HG03103 (cell line): Measurements from ENCODE around the gene LRMDA.
"Not testable (repeated sequence)": the region's sequence is repeated elsewhere in the genome, so short reads cannot be mapped to it uniquely, and the experiment has no call there.

Source experiments
- ATAC-seq: cut with Tn5 transposase; IDR thresholded peaks from one replicate; pipeline ENCODE4 v1.9.1; 2021; ENCODE audit warnings: low read depth; ENCODE audit not compliant: unreplicated experiment

LRMDA gene

DNA sequence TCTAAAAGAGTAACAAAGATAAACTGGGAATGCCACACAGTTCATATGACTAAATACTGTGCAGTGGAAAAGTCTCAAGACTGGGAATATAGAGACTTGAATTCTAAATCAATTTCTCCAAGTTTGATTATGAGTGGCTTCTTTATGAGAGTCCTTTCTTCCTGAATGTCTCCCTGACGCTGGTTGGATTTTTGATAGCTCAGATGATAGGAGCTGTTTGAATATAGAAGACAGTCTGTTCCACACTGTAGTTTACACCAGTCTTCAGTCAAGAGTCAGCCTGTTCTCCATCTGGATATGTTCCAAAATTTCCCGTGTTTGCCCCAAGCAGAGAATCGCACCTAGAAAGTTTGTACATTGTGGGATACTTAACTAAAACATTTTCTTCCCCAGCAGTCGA is 173.7 kb downstream of the LRMDA start:
- no peak for ATAC-seq

DNA sequence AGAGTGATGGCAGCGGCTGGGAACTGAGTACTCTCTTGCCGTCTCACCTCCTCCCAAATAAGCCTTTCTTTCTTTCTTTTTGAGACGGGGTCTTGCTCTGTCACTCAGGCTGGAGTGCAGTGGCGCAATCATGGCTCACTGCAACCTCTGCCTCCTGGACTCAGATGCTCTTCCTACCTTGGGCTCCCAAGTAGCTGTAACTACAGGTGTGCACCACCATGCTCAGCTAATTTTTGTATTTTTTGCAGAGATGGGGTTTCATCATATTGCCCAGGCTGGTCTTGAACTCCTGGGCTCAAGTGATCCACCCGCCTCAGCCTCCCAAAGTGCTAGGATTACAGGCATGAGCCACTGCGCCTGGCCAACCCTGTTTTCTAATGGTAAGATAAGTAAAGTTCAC is 174.4 kb downstream of the LRMDA start:
- not testable (repeated sequence) for ATAC-seq

DNA sequence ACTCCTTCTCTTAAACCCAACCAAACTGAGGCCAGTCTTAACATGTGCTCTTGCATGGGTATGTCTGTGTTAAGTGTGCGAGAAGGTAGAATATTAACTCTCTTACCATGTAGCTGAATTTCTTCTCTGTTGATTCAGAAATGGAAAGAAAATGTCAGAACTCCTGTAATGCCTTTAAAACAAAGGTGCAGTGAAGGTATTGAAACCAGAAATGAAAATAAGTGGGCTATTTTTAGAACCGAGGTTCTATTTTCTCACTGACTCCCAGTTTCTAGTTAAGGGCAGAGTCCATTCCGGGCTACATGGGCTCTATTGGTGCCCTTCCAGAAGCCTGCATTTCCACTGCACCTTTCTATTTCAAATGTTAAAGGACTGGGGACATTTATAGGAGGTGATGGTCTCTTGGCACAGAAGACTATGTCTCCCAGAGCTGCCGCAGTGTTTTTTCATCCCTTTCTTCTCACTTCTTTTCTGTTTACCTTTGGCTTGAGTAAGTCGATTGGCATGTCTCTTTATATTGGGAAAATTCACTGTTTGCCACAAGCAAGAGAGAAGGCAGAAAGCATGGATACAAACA is 174.9 kb downstream of the LRMDA start:
- no peak for ATAC-seq

DNA sequence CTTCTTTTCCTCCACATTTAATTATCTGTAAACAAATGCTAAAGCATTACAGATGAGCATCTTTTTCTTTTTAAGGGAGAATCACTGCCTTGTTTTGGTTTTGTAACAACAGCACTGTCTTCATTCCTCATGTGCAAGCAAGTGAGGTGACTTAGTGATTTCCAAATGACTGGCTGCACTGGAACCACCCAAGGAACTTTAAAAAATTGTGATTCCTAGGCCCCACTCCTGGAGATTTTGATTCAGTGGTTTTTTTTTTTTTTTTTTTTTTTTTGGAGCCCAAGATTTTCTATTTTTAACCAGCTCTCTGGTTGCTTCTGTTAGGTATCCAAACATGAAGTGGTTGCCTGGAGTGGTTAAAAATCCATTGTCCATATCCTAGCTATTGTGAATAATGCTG is 176.2 kb downstream of the LRMDA start:
- ATAC-seq: no peak

DNA sequence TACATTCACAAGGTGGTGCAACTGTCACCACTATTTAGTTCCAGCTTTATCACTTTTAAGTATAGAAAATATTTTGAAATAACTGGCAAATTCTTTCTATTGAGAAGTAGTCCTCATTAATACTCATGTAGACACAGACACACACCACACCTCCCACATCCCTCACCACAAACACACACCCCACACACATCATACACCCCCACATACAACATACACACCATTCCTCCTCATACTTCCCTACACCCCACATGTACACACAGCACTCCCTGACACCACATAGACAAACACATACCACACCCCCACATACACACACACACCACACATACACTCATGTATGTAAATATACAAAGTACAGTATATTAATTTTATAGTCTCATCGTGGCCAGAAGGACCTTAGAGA is 178.8 kb downstream of the LRMDA start:
- ATAC-seq: no peak

DNA sequence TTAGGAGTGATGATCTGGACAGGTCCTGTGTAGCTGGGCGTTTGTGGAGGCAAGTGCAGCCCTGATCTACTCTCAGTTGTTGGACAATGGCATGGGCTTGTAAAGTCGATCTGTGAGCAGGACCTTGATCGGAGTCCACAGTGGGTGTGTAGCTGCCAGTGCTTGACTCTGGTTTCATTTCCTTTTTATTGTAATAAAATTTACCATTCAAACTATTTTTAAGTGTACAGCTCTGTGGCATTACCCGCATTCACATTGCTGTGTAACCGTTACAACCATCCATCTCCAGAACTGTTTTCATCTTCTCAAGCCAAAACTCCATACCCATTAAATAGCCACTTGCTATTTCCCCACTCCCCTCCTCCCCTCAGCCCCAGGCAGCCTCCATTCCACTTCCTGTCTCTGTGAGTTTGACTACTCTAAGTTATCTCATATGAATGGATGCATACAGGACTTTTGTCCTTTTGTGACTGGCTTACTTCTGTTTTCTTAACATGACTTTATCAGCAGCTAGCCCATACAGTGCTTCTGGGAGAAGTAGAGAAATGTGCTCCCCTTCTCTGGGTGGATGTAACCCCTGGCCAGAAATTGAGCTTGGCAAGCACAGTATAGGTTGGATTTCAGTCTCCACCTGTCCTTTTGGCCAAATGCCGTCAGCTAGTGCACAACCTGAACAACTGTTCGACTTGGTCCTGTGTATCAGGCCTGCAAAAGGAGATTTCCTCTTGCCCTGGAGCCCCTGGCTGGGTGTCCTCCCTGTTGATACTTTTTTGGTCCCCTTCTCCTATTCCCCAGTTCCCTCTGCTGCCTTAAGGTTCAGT is 180.0 kb downstream of the LRMDA start:
- ATAC-seq: no peak

DNA sequence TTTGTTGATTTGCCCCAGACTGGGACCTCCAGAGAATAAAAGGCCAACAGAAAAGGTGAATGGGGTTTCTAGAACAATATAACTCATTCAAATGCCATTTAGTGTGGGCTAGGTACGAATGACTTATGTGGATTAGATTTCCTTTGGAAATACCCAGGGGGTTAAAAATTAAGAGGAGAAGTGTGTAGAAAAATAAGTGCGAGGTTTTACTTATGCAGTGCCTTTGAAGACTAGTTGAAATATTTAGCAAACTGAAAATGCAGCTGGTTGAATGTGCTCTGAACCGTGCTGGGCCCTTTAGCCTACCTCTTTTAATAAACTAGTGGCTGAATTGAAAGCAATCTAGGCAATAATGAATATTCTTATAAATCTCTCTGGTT is 180.6 kb downstream of the LRMDA start:
- no peak for ATAC-seq

DNA sequence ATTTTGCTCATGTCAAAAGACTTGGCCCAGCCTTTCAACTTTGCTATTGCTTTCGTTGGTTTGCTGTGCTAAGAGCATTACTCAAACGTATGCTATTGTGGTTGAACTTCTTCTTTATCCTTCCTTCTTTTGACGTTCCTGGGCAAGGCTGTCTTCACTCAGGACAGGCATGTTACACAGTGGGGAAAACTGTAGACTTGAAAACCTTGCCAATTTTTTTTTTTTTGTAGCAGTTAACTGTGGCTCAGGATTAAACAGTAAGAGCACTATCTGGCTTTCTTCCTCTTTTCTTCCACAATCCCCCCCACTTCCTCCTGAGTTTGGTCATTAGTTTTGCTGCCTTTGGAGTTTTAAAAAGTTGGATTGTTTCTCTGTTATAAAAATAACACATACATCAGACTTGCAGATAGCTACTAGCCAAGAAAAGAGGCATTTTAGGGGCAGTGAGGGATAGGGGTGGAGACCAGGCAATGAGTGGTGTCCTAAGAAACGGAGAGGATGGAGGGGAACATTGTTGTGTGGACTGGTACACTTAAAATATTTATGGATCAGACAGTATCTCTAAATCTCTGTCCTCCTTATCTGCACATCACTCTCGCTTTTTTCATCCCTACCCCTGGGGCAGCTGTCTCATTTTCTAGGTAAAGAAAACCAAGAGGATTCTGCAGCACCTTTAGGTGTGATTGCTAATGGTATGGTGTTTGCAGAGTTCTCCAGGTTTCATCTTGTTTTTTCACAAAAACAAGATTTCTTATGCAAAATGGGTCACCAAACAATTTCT is 181.7 kb downstream of the LRMDA start:
- ATAC-seq: no peak

DNA sequence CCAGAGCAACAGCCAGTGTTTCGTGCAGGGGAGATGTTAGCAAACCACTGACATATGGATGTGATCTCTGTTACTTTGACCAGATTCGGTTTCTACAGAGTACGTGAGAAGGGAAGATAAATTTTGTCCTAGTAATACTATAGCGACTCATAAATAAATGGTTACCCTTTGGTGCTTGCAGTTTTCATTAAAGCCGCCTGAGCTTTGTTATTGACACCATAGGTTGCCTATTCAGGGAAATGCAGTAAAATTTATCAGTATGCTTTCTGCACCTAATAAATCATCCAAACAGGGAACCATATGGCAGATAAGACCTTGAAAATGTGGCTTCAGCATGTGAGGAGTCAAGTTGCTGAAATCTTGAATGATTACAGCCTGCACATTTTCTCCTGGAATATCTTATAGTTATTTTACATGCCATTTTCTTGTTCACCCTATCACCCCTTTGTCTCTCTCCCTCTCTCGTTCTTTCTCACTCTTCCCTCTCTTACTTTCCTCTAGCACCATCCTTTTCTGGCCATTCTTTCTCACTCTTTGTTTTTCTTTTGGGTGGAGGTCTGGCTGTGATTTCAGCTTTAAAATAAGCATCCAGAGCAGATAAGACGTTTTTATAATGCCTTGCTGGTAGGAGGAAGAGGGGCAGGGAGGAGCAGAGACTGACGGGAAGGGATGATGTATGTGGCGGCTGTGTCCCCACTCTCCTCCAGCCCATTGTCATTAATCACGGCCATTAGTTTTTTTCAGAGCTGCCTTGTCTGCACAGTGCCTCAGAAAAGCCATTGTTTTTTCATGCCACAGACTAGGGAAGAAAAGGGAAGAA is 182.5 kb downstream of the LRMDA start:
- peak; percentile 34 for ATAC-seq

DNA sequence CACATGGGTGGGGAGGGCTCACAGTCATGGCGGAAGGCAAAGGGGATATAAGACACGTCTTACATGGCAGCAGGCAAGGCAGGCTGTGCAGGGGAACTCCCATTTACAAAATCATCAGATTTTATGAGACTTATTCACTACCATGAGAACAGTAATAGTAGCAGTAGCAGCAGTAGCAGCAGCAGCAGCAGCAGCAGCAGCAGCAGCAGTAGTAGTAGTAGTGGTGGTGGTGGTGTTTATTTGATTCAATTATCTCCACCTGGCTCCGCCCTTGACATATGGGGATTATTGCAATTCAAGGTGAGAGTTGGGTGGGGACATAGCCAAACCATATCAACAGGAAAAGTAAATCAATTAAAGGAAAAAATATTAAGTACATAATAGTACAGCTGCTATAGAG is 184.7 kb downstream of the LRMDA start:
- no peak for ATAC-seq

DNA sequence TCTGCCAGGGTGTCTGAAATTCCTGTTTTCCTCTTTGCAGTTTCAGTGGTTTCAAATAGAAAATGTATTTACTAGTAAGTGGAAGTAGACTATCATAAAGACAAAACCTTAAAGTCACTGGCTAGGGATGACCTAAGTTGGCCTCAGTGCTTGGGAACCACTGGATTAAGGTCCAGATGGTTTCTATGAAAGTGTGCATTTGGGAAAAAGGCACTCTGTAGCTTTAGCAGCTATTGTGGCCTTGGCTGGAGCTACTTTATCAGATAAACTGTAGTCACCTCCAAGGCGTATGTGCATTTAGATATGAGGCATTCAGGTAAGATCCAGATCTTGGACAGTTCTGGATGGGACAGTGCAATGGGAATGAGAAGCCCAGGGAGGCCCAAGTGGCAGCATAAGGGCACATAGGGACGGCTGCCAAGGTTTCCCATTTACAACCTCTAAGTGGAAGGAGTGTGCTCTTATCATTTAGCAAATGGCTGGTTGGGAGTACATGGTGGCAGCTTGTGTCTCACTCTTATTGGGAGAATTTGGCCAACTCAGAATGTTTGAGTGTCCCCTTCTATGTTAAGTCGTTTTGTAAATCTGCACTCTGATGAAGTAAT is 185.6 kb downstream of the LRMDA start:
- no peak for ATAC-seq

DNA sequence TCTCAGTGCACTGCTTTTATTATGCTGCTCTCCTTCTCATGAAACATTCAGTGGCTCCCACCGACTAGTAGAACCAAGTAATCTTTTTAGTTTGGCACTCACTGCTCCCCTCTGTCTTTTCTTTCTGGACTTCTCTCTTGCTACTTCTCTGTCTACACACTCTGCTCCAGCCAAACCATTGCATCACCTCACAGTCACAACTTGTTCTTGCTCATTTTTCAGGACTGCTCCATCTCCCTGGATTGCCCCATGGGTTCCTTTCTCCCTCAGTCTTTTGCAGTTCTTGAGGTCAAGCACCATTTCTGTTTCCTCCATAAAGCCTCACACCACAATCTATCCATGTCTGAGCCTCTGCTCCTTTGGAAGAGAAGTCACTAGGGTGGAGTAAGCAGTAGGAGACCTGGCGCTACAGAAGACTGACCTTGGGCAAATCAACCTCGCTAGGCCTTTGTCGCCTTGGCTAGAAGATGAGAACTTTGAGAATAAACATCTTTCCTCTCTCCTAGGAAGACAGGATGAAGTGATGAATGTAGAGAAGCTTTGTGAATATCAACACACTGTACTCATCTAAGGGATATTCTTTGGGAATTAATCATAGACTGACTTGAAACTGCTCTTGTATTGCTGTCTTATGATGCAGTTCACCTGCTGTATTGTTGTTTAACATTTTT is 186.2 kb downstream of the LRMDA start:
- ATAC-seq: no peak

DNA sequence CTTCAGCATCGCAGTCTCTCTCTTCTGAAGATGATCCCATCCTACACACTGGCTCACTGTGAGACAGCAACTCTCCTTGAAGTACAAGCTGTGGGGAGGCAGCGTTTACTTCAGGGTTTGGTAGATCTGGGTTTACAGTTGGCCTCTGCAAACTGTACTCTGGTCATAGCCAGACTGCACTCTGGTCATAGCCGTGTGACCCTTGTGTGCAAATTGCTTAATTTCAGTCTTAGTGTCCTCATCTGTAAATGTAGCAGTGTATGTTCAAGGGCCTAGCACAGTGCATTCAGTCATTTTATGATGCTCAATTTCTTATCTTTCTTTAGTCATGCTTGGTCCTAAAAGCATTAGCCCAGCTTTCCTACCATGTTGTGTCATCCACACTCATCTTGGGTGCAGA is 188.2 kb downstream of the LRMDA start:
- no peak for ATAC-seq

DNA sequence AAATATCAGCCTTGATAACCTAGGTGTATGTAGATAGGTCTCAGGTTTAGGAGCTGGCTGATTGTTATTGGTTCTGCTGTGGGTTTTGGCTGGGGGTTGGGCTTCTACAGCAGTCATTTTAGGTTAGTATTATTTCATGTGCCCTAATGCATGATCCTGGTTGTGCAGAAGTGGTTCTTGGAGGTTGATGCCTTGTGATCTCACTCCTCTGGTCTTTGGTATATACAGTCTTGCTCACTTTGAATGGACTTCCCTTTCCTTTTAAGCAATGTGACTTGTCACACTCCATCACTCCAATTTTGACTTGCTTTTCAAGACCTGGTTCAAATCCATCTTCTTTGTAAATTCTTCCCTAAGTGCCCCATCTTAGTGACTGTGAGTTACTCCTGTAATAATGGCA is 188.9 kb downstream of the LRMDA start:
- ATAC-seq: no peak

DNA sequence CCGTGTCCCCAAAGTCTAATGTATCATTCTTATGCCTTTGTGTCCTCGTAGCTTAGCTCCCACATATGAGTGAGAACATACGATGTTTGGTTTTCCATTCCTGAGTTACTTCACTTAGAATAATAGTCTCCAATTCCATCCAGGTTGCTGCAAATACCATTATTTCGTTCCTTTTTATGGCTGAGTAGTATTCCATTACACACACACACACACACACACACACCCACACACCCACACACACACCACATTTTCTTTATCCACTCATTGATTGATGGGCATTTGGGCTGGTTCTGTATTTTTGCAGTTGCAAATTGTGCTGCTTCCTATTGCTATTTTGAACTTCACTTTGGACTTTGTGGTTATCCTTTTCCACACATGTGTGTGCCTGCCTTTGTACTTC is 189.6 kb downstream of the LRMDA start:
- ATAC-seq: not testable (repeated sequence)

DNA sequence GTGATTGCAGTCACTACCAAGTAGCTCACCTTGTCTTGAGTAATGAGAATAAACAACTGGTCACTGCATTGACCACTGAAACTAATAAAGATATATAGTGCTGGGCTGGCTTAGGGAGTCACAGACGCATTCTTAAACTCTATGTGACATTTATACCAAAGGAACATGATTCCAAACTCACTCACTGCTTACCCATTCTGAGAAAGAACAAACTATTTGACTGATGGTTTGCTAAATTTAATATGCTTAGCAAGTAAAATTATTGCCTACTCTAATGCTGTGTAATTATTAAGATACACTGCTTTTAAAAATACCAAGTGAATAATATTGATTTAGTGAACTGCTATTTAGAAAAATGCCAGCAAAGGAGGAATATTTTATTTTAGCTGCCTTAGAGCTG is 191.1 kb downstream of the LRMDA start:
- ATAC-seq: no peak

DNA sequence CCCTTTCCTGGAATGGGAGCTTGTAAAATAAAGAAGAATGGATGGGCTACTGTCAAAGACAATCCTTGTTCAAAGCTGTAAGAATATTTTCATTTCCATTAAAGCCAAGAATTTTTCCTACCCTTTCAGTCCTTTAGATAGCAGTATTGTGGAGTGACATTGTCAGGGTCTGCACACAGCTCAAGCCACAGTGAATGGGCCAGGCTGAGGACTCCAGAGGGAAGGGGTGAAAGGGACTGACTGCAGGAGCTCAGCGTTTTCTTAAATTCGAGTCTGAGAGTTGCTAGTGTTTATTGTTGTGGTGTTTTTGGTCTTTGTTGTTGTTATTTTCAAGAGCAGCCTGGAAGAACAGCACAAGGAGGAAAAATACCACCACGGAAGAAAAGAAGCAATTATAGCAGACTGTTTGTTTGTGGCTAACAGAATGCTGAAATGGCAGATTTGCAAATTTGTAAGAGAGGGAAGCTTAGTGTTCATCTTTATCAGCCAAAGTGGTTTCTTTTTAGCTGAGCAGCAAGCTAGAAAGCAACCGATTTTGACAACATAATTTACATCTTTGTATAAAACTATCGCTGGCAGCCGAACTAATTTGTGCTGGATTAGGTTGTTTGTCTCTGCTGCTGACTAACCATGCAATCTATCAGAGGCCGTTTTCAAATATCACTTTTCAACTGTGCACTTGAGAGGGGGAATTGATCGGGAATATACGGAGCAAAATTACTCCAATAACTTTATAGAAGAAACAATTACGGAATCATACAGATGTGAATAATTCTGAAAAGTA is 192.1 kb downstream of the LRMDA start:
- no peak for ATAC-seq

DNA sequence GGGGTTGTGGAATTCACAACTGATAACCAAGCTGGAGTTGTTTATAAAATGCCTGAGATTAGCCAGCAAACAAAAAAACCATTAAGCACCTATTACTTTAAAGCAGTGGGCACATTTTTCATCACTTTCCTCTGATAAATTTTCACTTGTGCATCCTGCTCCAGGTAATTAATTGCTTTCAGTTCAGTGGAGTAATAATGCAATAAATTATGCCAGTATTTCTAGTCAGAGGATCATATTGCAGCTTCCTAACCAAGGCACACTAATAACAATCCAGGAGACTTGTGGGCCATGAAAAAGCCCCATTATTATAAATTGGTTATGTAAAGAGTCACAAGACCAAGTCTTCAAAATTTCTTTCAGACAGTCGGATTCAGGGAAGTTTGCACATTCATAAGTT is 193.2 kb downstream of the LRMDA start:
- ATAC-seq: no peak

DNA sequence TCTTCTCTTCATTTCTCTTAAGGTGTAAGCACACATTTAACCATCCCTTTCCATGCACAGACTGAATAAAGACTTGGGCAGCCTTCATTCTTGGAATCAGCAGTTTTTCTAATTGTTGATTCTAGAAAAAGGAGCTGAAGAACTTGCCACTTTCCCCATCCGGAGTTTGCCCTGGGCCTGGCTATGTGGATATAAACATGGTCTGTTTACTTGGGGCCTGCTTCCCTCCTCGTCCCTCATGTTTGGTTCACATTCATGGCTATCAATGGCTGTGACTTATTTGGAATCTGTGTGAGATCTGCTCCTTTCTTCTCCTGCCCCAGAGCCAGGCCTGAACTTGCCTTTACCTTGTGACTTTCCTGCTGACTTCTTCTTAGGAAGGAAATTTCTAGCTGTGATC is 199.3 kb downstream of the LRMDA start:
- no peak for ATAC-seq
